Activated CD8-positive, alpha-beta memory T cell treated with anti-CD3 and anti-CD28 coated beads for 36 hours (primary cell): Measurements from ENCODE around the gene AFG1L. TPM values are rescaled to one million over a fixed set of nuclear protein-coding genes. Genes with fewer than 3 reads are reported as not detected.

Experiments used
- total RNA-seq, 2 experiments: library from RNA; stranded (reverse); gene quantifications; one replicate each; pipeline ENCODE4 v1.2.3, GENCODE V29; 2021

The AFG1L gene
- total RNA-seq, 2 experiments from 2014 or later = 5.1 TPM

Other genes with a start within 250 kb of the AFG1L start
- 10 to 100 TPM; 18.9 to 21.9 TPM for gene OSTM1, start 220.3 kb upstream of the AFG1L start, total RNA-seq
- not detected for gene NR2E1, start 129.0 kb upstream of the AFG1L start, total RNA-seq
- 10 to 100 TPM; 85.5 to 85.6 TPM for gene SNX3, start 34.0 kb upstream of the AFG1L start, total RNA-seq